Breast epithelium (tissue), 3 donors: ENCODE results near the gene C4orf51.

ENCODE experiments used
- POLR2A ChIP-seq: fragments of 450-650 bp; IDR thresholded peaks from one replicate; pipeline ENCODE4 v1.6.1; 2016; ENCODE audit warnings: antibody characterized with exemption, mild to moderate bottlenecking, moderate library complexity
- POLR2AphosphoS5 ChIP-seq, 3 donors: sonication (generic); formaldehyde crosslinking; IDR thresholded peaks; one replicate each; pipeline ENCODE4 v1.6.1; 2017; ENCODE audit warnings: antibody characterized with exemption in 3 of 3
- TF ChIP-seq, protein P1 (sequence below), 3 donors: fragments of 450-650 bp; IDR thresholded peaks; one replicate each; pipeline ENCODE4 v1.5.1; 2016 to 2017; ENCODE audit warnings: antibody characterized with exemption in 3 of 3, mild to moderate bottlenecking in 3 of 3, moderate library complexity in 3 of 3

DNA sequence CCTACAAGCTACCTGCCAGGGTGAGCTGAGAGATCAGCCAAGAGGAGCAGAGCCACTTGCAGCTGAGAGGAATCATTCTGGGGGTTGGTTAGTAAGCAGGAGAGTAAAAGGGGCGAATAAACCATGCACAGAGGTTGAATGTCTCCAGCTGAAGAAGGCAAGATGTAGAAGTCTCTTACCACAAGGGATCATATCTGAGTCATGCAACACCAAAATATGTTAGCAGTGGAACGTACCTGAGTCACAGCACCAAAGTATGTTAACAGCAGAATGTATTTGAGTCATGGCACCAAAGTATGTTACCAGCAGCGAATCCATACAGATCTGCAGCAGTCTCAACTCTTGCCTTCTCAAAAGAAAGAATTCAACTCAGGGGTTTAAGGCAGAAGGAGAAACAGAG is 29.9 kb downstream of the C4orf51 start:
- TF ChIP-seq, protein P1, sequence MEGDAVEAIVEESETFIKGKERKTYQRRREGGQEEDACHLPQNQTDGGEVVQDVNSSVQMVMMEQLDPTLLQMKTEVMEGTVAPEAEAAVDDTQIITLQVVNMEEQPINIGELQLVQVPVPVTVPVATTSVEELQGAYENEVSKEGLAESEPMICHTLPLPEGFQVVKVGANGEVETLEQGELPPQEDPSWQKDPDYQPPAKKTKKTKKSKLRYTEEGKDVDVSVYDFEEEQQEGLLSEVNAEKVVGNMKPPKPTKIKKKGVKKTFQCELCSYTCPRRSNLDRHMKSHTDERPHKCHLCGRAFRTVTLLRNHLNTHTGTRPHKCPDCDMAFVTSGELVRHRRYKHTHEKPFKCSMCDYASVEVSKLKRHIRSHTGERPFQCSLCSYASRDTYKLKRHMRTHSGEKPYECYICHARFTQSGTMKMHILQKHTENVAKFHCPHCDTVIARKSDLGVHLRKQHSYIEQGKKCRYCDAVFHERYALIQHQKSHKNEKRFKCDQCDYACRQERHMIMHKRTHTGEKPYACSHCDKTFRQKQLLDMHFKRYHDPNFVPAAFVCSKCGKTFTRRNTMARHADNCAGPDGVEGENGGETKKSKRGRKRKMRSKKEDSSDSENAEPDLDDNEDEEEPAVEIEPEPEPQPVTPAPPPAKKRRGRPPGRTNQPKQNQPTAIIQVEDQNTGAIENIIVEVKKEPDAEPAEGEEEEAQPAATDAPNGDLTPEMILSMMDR (IDR thresholded peaks at IDR 0.05): no peak
- TF ChIP-seq POLR2A (no peak), POLR2AphosphoS5 (IDR thresholded peaks at IDR 0.05) (no peak)
